Caco-2 (cell line): Measurements from ENCODE around the gene HINT3. TPM values are rescaled to one million over a fixed set of nuclear protein-coding genes. Genes with fewer than 3 reads are reported as not detected.

Experiments
- BruUV-seq: library from RNA; stranded (reverse); fragments of 400-500 nt; replicated peaks from 2 replicates; lab custom pipeline; 2021; lab: Mats Ljungman, UMichigan
- CTCF ChIA-PET: fragments of 300-600 bp; sonication (Branson Sonifier 250); formaldehyde crosslinking; loops from one replicate; lab custom pipeline; 2022; ENCODE audit warnings: antibody characterized with exemption; lab: Charles Lee
- POLR2A ChIA-PET: fragments of 300-600 bp; sonication (Branson Sonifier 250); formaldehyde crosslinking; loops from one replicate; lab custom pipeline; 2022; ENCODE audit warnings: antibody characterized with exemption; lab: Charles Lee
- DNase-seq, 2 experiments: peaks; one replicate each; pipeline versions ENCODE4 v3.0.0 to v3.0.0-alpha.2; 2020 to 2022
- H3K27me3 ChIP-seq: replicated peaks from 2 replicates; pipeline ENCODE4 v1.6.0; 2011; ENCODE audit warnings: low read length; ENCODE audit not compliant: control insufficient read depth, insufficient read depth
- H3K36me3 ChIP-seq: 2 replicates; pipeline ENCODE4 v1.5.1; 2011; ENCODE audit warnings: low read length; ENCODE audit not compliant: control insufficient read depth, insufficient read depth
- H3K4me1 ChIP-seq: fragments of 250-450 bp; sonication (Bioruptor Pico); 2 replicates; pipeline ENCODE4 v1.5.1; 2020; ENCODE audit warnings: mild to moderate bottlenecking
- H3K4me3 ChIP-seq: 2 replicates; pipeline ENCODE4 v1.5.1; 2011; ENCODE audit warnings: low read depth, mild to moderate bottlenecking, control low read depth, low read length
- H3K9me3 ChIP-seq: fragments of 250-450 bp; sonication (Bioruptor Pico); 2 replicates; pipeline ENCODE4 v1.5.1; 2020; ENCODE audit warnings: mild to moderate bottlenecking, moderate library complexity
- H3K27ac Mint-ChIP-seq: one replicate; pipeline ENCODE4 v1.8.0; 2022; ENCODE audit warnings: mixed read lengths; ENCODE audit not compliant: unreplicated experiment
- H3K27me3 Mint-ChIP-seq: one replicate; pipeline ENCODE4 v1.8.0; 2022; ENCODE audit warnings: mixed read lengths; ENCODE audit not compliant: insufficient read depth, unreplicated experiment
- H3K36me3 Mint-ChIP-seq: one replicate; pipeline ENCODE4 v1.8.0; 2022; ENCODE audit warnings: mild to moderate bottlenecking, mixed read lengths; ENCODE audit not compliant: insufficient read depth, unreplicated experiment
- H3K4me1 Mint-ChIP-seq: one replicate; pipeline ENCODE4 v1.8.0; 2022; ENCODE audit warnings: low read depth, mixed read lengths; ENCODE audit not compliant: unreplicated experiment
- H3K4me3 Mint-ChIP-seq: one replicate; pipeline ENCODE4 v1.8.0; 2022; ENCODE audit warnings: mild to moderate bottlenecking, moderate library complexity, mixed read lengths; ENCODE audit not compliant: unreplicated experiment
- H3K9me3 Mint-ChIP-seq: one replicate; pipeline ENCODE4 v1.8.0; 2022; ENCODE audit warnings: mixed read lengths; ENCODE audit not compliant: unreplicated experiment
- CTCF ChIP-seq, 2 experiments: fragments of 200-600 bp in 1 of 2; IDR thresholded peaks; 1 replicate in 1 of 2; 2 replicates in 1 of 2; pipeline versions ENCODE4 v1.5.1 to v1.8.0; 2011 to 2022; ENCODE audit warnings: antibody characterized with exemption in 1 of 2, control low read depth in 1 of 2, inconsistent platforms in 1 of 2, low read depth in 1 of 2, low read length in 1 of 2, mild to moderate bottlenecking in 1 of 2, moderate library complexity in 1 of 2; ENCODE audit not compliant: insufficient read depth in 1 of 2, severe bottlenecking in 1 of 2, unreplicated experiment in 1 of 2
- intact Hi-C: fragments of 100-400 bp; cut with micrococcal nuclease; formaldehyde crosslinking; loops from one replicate; pipeline ENCODE4 v1.10.0; 2022; ENCODE audit not compliant: unreplicated experiment
- total RNA-seq: library from RNA; stranded (reverse); gene quantifications from 2 replicates; pipeline ENCODE4 v1.2.3, GENCODE V29; 2022

The HINT3 gene
- total RNA-seq, 1 experiment from 2014 or later, result 24.6 TPM

GRCh38 chr6:125918681-125919566 lies 37.6 kb upstream of the HINT3 start:
- Mint-ChIP-seq H3K4me3 (peak overlapping the region; percentile 73), H3K4me1 (peaks cover 59% of the 10 kb centered on the region), H3K9me3 (no peaks in the 10 kb centered on the region), H3K27me3 (no peaks in the 10 kb centered on the region), H3K27ac (peak overlapping the region; percentile 92), H3K36me3 (peaks cover 88% of the 10 kb centered on the region)
- BruUV-seq, result TSS peak; percentile 90
- intact Hi-C loops, result loop anchor here (1.0 to 5.0 kb wide), 6 partner anchors 8 to 62 kb away; partner anchors contain the start of gene HINT3
- ChIA-PET CTCF (interaction anchor here (0.6 to 2.9 kb wide), 6 partner anchors 13 to 142 kb away, joined by 3 to 12 read pairs (median 6); partner anchors contain the start of gene HINT3), POLR2A (interaction anchor here (0.7 to 1.3 kb wide), 7 partner anchors 17 to 94 kb away, joined by 3 to 14 read pairs (median 5); partner anchors contain the start of genes HINT3 and TRMT11)
- H3K4me3 ChIP-seq, result peak overlapping the region; percentile 37
- peak; percentile 73 for DNase-seq
- H3K4me1 ChIP-seq, result peaks cover 47% of the 10 kb centered on the region
- H3K9me3 ChIP-seq, result no peaks in the 10 kb centered on the region
- H3K27me3 ChIP-seq, result no peaks in the 10 kb centered on the region
- TF ChIP-seq CTCF (IDR thresholded peaks at IDR 0.05; ENCODE audit: insufficient read depth in 1 of 2, low read depth in 1 of 2, low read length in 1 of 2, severe bottlenecking in 1 of 2, unreplicated experiment in 1 of 2), result no peak
- peaks cover 8% of the 10 kb centered on the region for H3K36me3 ChIP-seq

- Mint-ChIP-seq H3K27me3 (no peaks in the 10 kb centered on the region), H3K36me3 (peaks cover 92% of the 10 kb centered on the region), H3K9me3 (no peaks in the 10 kb centered on the region), H3K27ac (peak overlapping the region; percentile 92), H3K4me1 (peaks cover 61% of the 10 kb centered on the region), H3K4me3 (peak overlapping the region; percentile 73)
- H3K4me3 ChIP-seq, result peak overlapping the region; percentile 37
- TSS peak; percentile 80 for BruUV-seq
- intact Hi-C loops, result loop anchor here (1.0 to 5.0 kb wide), 6 partner anchors 8 to 62 kb away; partner anchors contain the start of gene HINT3
- H3K4me1 ChIP-seq, result peaks cover 52% of the 10 kb centered on the region
- no peaks in the 10 kb centered on the region for H3K9me3 ChIP-seq
- peaks cover 9% of the 10 kb centered on the region for H3K36me3 ChIP-seq
- H3K27me3 ChIP-seq, result no peaks in the 10 kb centered on the region
- POLR2A ChIA-PET, result interaction anchor here (1.3 kb wide), 2 partner anchors 20 to 67 kb away, joined by 3 to 14 read pairs; partner anchors contain the start of gene TRMT11
- TF ChIP-seq CTCF (IDR thresholded peaks at IDR 0.05; ENCODE audit: insufficient read depth in 1 of 2, low read depth in 1 of 2, low read length in 1 of 2, severe bottlenecking in 1 of 2, unreplicated experiment in 1 of 2), result no peak
- DNase-seq, result no peak
- CTCF ChIA-PET, result interaction anchor here (1.8 to 2.9 kb wide), 3 partner anchors 13 to 37 kb away, joined by 5 to 12 read pairs (median 11); partner anchors contain the start of gene HINT3
Observed at GRCh38 chr6:125919618-125920017, 37.0 kb upstream of the HINT3 start.

- TF ChIP-seq CTCF (IDR thresholded peaks at IDR 0.05; ENCODE audit: insufficient read depth in 1 of 2, low read depth in 1 of 2, low read length in 1 of 2, severe bottlenecking in 1 of 2, unreplicated experiment in 1 of 2), result no peak
- H3K9me3 ChIP-seq, result no peaks in the 10 kb centered on the region
- no peak overlapping the region for H3K4me3 ChIP-seq
- H3K4me1 Mint-ChIP-seq, result peaks cover 53% of the 10 kb centered on the region
- H3K36me3 ChIP-seq, result peaks cover 9% of the 10 kb centered on the region
- DNase-seq, result no peak
- H3K36me3 Mint-ChIP-seq, result peaks cover 94% of the 10 kb centered on the region
- CTCF ChIA-PET, result interaction anchor here (0.8 to 2.6 kb wide), 2 partner anchors 30 to 34 kb away, joined by 3 to 8 read pairs; partner anchors contain the start of gene HINT3
- POLR2A ChIA-PET, result no interaction called here
- H3K27me3 ChIP-seq, result no peaks in the 10 kb centered on the region
- H3K4me3 Mint-ChIP-seq, result no peak overlapping the region
- no TSS peak for BruUV-seq
- no peaks in the 10 kb centered on the region for H3K27me3 Mint-ChIP-seq
- intact Hi-C loops, result no loop called here
- H3K27ac Mint-ChIP-seq, result peak overlapping the region; percentile 27
- H3K4me1 ChIP-seq, result peaks cover 55% of the 10 kb centered on the region
- H3K9me3 Mint-ChIP-seq, result no peaks in the 10 kb centered on the region
Observed at GRCh38 chr6:125922322-125922860, 34.2 kb upstream of the HINT3 start.
